Measurements from ENCODE around the gene ATP2B1.
A peak's percentile ranks its signal among the peaks of the same experiment; 100 is the strongest.

The ATP2B1 gene

GRCh38 chr12:89589753-89590152 lies 118.9 kb downstream of the ATP2B1 start:
- no peak for DNase-seq (ENCODE audit: low spot score)

- no peak for DNase-seq (ENCODE audit: low spot score)
Measured at GRCh38 chr12:89578499-89578898, 130.1 kb downstream of the ATP2B1 start.

GRCh38 chr12:89576572-89577220 lies 131.9 kb downstream of the ATP2B1 start:
- no peak for DNase-seq (ENCODE audit: low spot score)

- DNase-seq (ENCODE audit: low spot score), result no peak
Measured at GRCh38 chr12:89575374-89575773, 133.3 kb downstream of the ATP2B1 start.

- DNase-seq (ENCODE audit: low spot score), result no peak
Measured at GRCh38 chr12:89574736-89575208, 133.9 kb downstream of the ATP2B1 start.

GRCh38 chr12:89573051-89573810 lies 135.4 kb downstream of the ATP2B1 start:
- no peak for DNase-seq (ENCODE audit: low spot score)

- no peak for DNase-seq (ENCODE audit: low spot score)
Measured at GRCh38 chr12:89571491-89572195, 137.0 kb downstream of the ATP2B1 start.

GRCh38 chr12:89568484-89568883 lies 140.2 kb downstream of the ATP2B1 start:
- DNase-seq (ENCODE audit: low spot score), result no peak

- DNase-seq (ENCODE audit: low spot score), result no peak
Measured at GRCh38 chr12:89567691-89568239, 140.9 kb downstream of the ATP2B1 start.

GRCh38 chr12:89566615-89567014 lies 142.0 kb downstream of the ATP2B1 start:
- no peak for DNase-seq (ENCODE audit: low spot score)

- no peak for DNase-seq (ENCODE audit: low spot score)
Measured at GRCh38 chr12:89565002-89565401, 143.6 kb downstream of the ATP2B1 start.

- DNase-seq (ENCODE audit: low spot score), result no peak
Measured at GRCh38 chr12:89559753-89560152, 148.9 kb downstream of the ATP2B1 start.

- no peak for DNase-seq (ENCODE audit: low spot score)
Measured at GRCh38 chr12:89556976-89557375, 151.7 kb downstream of the ATP2B1 start.

- DNase-seq (ENCODE audit: low spot score), result no peak
Measured at GRCh38 chr12:89552376-89552775, 156.3 kb downstream of the ATP2B1 start.

- DNase-seq (ENCODE audit: low spot score), result no peak
Measured at GRCh38 chr12:89551747-89552146, 156.9 kb downstream of the ATP2B1 start.

- DNase-seq (ENCODE audit: low spot score), result no peak
Measured at GRCh38 chr12:89547101-89547500, 161.5 kb downstream of the ATP2B1 start.

GRCh38 chr12:89546151-89546550 lies 162.5 kb downstream of the ATP2B1 start:
- DNase-seq (ENCODE audit: low spot score), result no peak

GRCh38 chr12:89544681-89545184 lies 163.9 kb downstream of the ATP2B1 start:
- DNase-seq (ENCODE audit: low spot score), result no peak

GRCh38 chr12:89544022-89544421 lies 164.6 kb downstream of the ATP2B1 start:
- DNase-seq (ENCODE audit: low spot score), result no peak

GRCh38 chr12:89542912-89543592 lies 165.6 kb downstream of the ATP2B1 start:
- peak; percentile 81 for DNase-seq (ENCODE audit: low spot score)

- DNase-seq (ENCODE audit: low spot score), result no peak
Measured at GRCh38 chr12:89542236-89542635, 166.4 kb downstream of the ATP2B1 start.

GRCh38 chr12:89540586-89540985 lies 168.1 kb downstream of the ATP2B1 start:
- DNase-seq (ENCODE audit: low spot score), result no peak

Data from RKO (cell line).